Retinal pigment epithelial cell (primary cell): ENCODE data around the gene NR1I3.

ENCODE experiments used
- DNase-seq: peaks from one replicate; pipeline ENCODE4 v3.0.0-alpha.2; 2010; ENCODE audit warnings: low read depth
- H3K4me3 ChIP-seq: 2 replicates; pipeline ENCODE4 v1.5.1; 2011; ENCODE audit warnings: mild to moderate bottlenecking, low read length, control low read depth, moderate library complexity
- TF ChIP-seq, protein P1 (sequence below): conservative IDR thresholded peaks from 2 replicates; pipeline ENCODE4 v1.5.1; 2011; ENCODE audit warnings: low read depth, low read length, control low read depth, inconsistent platforms

The NR1I3 gene

DNA sequence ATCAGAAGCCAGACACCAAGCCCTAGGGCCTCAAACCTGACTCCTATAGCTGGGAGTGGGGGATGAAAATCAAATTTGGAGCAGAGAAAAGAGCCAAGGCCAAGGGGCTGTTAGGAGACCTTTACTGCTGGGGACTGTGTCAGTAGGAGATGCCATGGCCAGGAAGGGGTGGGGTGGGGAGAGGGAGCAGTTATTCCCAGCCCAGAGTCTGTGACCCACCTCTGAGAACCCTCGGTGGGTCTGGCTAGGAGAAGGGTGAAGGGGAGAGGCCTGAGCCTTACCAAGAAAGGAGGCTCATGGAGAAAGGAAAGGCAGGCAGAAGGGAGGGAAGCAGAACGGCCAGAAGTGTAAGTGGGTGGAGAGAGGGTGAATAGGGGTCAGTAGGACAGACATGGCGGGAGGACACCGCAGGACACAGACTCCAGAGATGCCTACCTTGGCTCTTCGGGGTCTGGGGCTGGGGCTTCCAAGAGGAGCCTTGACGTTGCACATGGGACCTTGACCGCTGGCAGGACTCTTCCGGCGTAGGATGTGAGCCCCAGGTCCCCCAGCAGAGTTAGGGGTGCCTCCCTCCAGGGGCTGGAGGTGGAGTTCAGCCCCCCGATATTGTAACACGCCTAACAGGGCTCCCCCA is 40.3 kb downstream of the NR1I3 start:
- no peak overlapping the region for H3K4me3 ChIP-seq
- TF ChIP-seq, protein P1, sequence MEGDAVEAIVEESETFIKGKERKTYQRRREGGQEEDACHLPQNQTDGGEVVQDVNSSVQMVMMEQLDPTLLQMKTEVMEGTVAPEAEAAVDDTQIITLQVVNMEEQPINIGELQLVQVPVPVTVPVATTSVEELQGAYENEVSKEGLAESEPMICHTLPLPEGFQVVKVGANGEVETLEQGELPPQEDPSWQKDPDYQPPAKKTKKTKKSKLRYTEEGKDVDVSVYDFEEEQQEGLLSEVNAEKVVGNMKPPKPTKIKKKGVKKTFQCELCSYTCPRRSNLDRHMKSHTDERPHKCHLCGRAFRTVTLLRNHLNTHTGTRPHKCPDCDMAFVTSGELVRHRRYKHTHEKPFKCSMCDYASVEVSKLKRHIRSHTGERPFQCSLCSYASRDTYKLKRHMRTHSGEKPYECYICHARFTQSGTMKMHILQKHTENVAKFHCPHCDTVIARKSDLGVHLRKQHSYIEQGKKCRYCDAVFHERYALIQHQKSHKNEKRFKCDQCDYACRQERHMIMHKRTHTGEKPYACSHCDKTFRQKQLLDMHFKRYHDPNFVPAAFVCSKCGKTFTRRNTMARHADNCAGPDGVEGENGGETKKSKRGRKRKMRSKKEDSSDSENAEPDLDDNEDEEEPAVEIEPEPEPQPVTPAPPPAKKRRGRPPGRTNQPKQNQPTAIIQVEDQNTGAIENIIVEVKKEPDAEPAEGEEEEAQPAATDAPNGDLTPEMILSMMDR: no peak
- no peak for DNase-seq

DNA sequence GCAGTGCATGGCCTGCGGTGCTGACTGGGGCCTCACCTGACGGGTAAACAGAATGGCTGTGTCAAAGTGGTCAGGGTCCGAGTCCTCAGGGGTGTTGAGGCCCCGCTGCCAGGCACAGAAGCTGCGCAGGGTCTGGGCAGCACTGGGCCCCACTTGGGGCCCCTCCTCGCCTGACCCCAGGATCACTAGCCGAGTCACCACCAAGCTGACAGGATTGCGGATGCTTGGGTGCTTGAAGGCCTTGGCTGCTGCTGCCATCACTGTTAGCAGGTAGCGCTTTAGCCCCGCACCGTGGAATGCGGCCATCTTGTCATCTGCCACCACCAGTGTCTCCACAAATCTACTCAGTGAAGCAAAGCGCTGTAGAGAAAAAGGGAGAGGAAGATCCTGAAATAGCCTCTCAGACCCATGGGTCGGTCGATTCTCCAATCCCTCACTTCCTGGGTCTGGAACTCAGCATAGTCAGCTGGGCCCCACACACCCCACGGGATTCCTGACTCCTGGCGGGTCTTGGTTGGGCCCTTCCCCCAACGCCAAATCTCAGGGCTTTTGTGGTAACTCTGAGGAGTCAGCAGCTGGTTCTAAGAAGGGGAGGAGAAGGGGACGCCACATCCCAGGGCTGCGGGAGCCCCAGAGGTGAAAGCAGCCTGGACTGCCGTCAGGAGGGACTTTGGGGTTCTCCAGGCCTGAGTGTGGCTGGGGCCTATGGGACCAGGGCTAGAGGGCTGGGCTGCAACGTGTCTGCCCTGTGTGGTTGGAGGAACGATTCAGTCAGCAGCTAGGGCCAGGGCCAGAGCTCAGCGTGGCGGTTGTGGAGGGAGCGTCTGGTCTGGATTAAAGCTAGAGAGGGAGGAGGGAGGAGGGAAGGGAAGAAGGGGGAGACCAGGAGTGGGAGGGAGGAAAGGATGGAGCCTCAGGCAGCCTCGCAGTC is 41.2 kb downstream of the NR1I3 start:
- TF ChIP-seq, protein P1: no peak
- DNase-seq: peak; percentile 59
- no peak overlapping the region for H3K4me3 ChIP-seq

DNA sequence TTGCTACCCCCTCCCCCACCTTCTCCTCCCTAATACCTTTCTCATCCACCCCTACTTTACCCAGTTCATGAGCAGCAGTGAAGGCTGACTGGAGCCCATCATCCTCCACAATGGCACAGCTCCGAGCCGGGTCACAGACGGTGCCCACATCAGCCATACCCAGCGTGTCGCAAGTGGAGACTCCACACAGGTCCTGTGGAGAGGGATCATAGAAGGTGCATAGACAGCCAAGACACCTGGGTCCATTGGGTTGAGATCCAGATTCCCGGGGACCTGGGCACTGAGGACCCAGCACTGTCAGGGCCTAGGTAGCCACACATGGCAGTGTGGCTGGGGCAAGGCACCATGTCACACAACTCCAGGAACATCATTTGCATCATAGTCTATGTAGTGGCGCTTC is 41.9 kb downstream of the NR1I3 start:
- no peak for DNase-seq
- TF ChIP-seq, protein P1: no peak
- no peak overlapping the region for H3K4me3 ChIP-seq

DNA sequence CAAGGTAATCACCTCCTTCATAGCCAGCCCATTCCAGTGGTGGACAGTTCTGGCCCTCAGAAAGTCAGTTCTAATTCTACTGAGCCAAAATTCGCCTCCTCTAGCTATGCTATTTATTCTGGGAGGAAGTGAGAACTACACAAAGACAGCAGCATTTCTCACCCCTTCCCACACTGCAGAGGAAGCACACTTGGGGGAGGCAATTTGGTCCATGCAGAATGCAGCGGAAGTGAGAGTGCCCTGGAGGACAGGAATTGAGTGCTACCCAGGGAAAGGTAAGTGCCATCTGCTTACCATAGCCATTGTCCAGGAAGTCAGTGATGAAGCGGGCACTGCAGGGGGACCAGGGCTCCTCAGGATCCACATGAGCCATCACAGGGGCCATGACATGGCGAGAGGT is 42.8 kb downstream of the NR1I3 start:
- TF ChIP-seq, protein P1: no peak
- no peak for DNase-seq
- H3K4me3 ChIP-seq: no peak overlapping the region

DNA sequence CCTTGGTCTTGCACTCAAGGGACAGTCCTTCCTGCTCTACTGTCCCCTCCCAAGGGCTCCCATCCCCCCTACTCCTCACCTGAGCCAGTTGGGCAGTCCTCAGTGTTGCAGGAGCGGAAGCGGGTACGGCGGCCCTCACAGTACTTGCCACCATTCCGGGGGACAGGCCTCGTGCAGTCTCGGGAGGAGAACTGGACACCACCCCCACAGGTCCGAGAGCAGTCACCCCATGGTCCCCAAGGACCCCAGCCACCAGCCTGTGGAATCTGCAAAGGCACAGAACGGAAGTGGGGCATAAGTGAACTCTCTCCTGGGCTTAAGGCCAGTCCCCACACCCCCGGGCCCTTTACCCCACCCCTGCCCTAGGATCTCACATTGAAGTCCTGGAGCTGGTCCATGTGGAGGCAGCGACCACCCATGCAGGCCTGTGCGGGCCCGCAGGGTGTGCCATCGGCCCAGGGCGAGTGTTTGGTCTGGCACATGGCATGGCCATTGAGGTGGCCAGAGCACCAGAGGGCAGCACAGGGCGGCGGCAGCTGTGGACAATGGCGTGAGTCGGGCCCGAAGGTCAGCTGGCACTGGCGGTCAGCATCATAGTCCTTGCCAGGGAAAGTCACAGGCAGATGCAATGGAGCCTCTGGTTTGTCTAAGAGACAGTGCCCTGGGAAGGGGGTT is 44.3 kb downstream of the NR1I3 start:
- no peak for DNase-seq
- no peak overlapping the region for H3K4me3 ChIP-seq
- TF ChIP-seq, protein P1: no peak

DNA sequence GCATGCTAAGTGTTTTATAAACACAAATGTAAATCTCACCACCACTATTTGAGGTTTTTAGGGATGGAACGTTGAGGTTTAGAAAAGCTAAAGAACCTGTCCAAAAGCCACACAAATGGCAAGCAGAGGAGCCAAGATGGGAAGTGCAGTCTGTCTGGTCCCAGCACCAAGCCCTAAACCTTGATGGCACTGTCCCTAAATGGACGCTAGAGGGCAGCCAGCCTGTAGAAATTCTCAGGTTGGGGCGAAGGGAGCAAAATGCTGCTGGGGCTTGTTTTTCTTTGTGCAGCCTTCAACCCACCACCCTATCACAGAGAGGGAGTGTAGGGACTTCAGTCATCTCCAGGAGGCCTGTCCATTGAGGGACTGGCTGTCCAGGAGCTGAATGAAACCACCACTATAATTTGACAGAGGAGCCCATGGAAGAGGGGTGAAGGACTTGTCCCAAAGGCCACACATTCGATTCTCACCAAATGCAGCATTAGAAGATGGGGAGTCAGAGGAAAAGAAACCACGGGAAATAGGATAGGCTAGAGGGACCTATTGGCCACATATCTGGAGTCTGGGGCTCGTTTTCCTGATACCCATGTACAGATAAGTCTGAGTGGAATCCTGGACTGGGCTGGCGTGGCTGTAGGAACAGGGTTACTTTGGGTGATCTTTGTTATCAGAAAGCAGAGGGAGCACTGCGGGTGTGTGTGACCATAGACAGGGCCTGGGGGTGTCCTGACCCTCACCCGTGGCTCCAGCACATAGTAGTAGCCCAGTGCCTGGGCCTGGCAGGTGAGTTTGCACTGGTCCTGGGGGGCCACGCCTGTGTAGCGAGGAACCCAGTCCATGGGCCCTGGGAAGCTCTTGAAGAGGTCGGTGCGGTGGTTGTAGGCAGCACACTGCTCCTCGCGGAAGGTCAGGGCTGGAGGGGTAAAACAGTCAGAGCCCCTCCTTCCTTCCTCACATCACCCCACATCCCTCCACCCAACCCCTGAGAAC is 45.2 kb downstream of the NR1I3 start:
- H3K4me3 ChIP-seq: no peak overlapping the region
- TF ChIP-seq, protein P1: peak; percentile 96
- no peak for DNase-seq
